OCI-LY7 (cell line): ENCODE results near the gene DUSP16. TPM values are rescaled to one million over a fixed set of nuclear protein-coding genes. Genes with fewer than 3 reads are reported as not detected.
"Not testable (repeated sequence)": the region's sequence is repeated elsewhere in the genome, so short reads cannot be mapped to it uniquely, and the experiment has no call there.

ENCODE experiments used
- BruUV-seq: library from RNA; stranded (reverse); fragments of 400-500 nt; replicated peaks from 2 replicates; lab custom pipeline; 2021; lab: Mats Ljungman, UMichigan
- CTCF ChIA-PET: fragments of 300-600 bp; sonication (Branson Sonifier 250); formaldehyde crosslinking; loops from one replicate; lab custom pipeline; 2022; ENCODE audit warnings: antibody characterized with exemption; ENCODE audit not compliant: unreplicated experiment; lab: Charles Lee
- POLR2A ChIA-PET: fragments of 300-600 bp; sonication (Branson Sonifier 250); formaldehyde crosslinking; loops from one replicate; lab custom pipeline; 2022; ENCODE audit warnings: antibody characterized with exemption; lab: Charles Lee
- DNase-seq: peaks from one replicate; pipeline ENCODE4 v3.0.0-alpha.2; 2015; ENCODE audit warnings: low spot score
- H2AFZ ChIP-seq: fragments of 200-600 bp; sonication (generic), shearing (Covaris generic); 2 replicates; pipeline ENCODE4 v1.6.1; 2014; ENCODE audit warnings: mild to moderate bottlenecking, antibody characterized with exemption, low read length, moderate library complexity
- H3K27ac ChIP-seq: fragments of 200-600 bp; sonication (generic); 2 replicates; pipeline ENCODE4 v1.5.1; 2014; ENCODE audit warnings: mixed run types, low read depth, mild to moderate bottlenecking, moderate library complexity, low read length, inconsistent platforms; ENCODE audit not compliant: poor library complexity, severe bottlenecking
- H3K36me3 ChIP-seq: fragments of 200-600 bp; sonication (generic); 2 replicates; pipeline ENCODE4 v1.6.1; 2014; ENCODE audit warnings: mild to moderate bottlenecking, antibody characterized with exemption, low read length, moderate library complexity, mixed read lengths; ENCODE audit not compliant: insufficient read depth
- H3K4me1 ChIP-seq: fragments of 200-600 bp; sonication (generic); 2 replicates; pipeline ENCODE4 v1.5.1; 2014; ENCODE audit warnings: mild to moderate bottlenecking, low read length; ENCODE audit not compliant: insufficient read depth, poor library complexity, severe bottlenecking
- H3K4me2 ChIP-seq: fragments of 200-600 bp; sonication (generic); 2 replicates; pipeline ENCODE4 v1.6.1; 2014; ENCODE audit warnings: mild to moderate bottlenecking, low read length
- H3K4me3 ChIP-seq: fragments of 200-600 bp; sonication (generic); 2 replicates; pipeline ENCODE4 v1.5.1; 2014; ENCODE audit warnings: mild to moderate bottlenecking, low read depth, low read length; ENCODE audit not compliant: poor library complexity, severe bottlenecking
- H3K79me2 ChIP-seq: fragments of 200-600 bp; sonication (generic); 2 replicates; pipeline ENCODE4 v1.6.1; 2016; ENCODE audit warnings: low read depth, mild to moderate bottlenecking, low read length, moderate library complexity, mixed read lengths; ENCODE audit not compliant: insufficient read depth
- H3K9me2 ChIP-seq: fragments of 200-600 bp; sonication (generic); 2 replicates; pipeline ENCODE4 v1.6.1; 2016; ENCODE audit warnings: mild to moderate bottlenecking, low read length, mixed read lengths; ENCODE audit not compliant: insufficient read depth
- H3K9me3 ChIP-seq: fragments of 200-600 bp; sonication (generic); 2 replicates; pipeline ENCODE4 v1.6.1; 2014; ENCODE audit warnings: mild to moderate bottlenecking, mixed run types, low read length, mixed read lengths
- H4K20me1 ChIP-seq: fragments of 200-600 bp; sonication (generic); 2 replicates; pipeline ENCODE4 v1.6.1; 2014; ENCODE audit warnings: mild to moderate bottlenecking, antibody characterized with exemption, low read length, moderate library complexity, mixed read lengths; ENCODE audit not compliant: insufficient read depth
- EZH2phosphoT487 ChIP-seq: fragments of 200-600 bp; sonication (generic); IDR thresholded peaks from 2 replicates; pipeline ENCODE4 v1.6.1; 2018; ENCODE audit warnings: low read depth, borderline replicate concordance, mild to moderate bottlenecking, mixed run types, antibody characterized with exemption, low read length, moderate library complexity, mixed read lengths
- intact Hi-C: fragments of 100-400 bp; cut with micrococcal nuclease; formaldehyde crosslinking; loops from one replicate; pipeline ENCODE4 v1.10.0; 2022; ENCODE audit not compliant: unreplicated experiment
- total RNA-seq, 2 experiments: library from RNA; depleted of rRNA in 1 of 2; stranded (reverse); fragments of >200 nt in 1 of 2; shearing (Covaris generic) in 1 of 2; gene quantifications; 2 replicates each; pipeline ENCODE4 v1.2.3, GENCODE V29; 2014 to 2022
- TF ChIP-seq, protein P1 (sequence below): fragments of 200-600 bp; sonication (generic); conservative IDR thresholded peaks from 2 replicates; pipeline ENCODE4 v1.5.1; 2014; ENCODE audit warnings: mild to moderate bottlenecking, antibody characterized with exemption, low read length, moderate library complexity, mixed read lengths

DUSP16 gene
- total RNA-seq, 2 experiments from 2014 or later: 2.8 to 11.8 TPM

DNA sequence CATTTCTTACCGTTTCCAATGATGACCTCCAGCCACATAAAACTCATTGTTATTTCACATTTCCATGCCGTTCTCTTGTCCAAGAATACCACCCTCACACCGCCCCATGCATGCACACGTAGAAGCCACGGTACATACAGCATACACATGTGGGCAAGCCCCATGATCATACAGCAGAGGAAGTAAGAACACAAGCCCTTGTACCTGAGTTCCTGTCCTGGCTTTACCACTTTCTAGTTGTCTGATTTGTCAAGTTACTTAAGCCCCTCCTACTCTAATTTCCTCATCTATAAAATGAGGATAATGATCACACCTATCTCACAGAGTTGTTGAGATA lies 59.9 kb downstream of the DUSP16 start:
- Histone ChIP-seq H2AFZ (no peak overlapping the region), H3K79me2 (no peaks in the 10 kb centered on the region), H3K4me1 (peaks cover 11% of the 10 kb centered on the region), H3K9me2 (no peaks in the 10 kb centered on the region), H3K4me2 (no peak overlapping the region), H3K4me3 (no peak overlapping the region), H3K27ac (no peak overlapping the region), H3K9me3 (no peaks in the 10 kb centered on the region), H4K20me1 (no peaks in the 10 kb centered on the region; the same call in 1 of the 2 replicates), H3K36me3 (no peaks in the 10 kb centered on the region)
- no TSS peak for BruUV-seq
- TF ChIP-seq, protein P1, sequence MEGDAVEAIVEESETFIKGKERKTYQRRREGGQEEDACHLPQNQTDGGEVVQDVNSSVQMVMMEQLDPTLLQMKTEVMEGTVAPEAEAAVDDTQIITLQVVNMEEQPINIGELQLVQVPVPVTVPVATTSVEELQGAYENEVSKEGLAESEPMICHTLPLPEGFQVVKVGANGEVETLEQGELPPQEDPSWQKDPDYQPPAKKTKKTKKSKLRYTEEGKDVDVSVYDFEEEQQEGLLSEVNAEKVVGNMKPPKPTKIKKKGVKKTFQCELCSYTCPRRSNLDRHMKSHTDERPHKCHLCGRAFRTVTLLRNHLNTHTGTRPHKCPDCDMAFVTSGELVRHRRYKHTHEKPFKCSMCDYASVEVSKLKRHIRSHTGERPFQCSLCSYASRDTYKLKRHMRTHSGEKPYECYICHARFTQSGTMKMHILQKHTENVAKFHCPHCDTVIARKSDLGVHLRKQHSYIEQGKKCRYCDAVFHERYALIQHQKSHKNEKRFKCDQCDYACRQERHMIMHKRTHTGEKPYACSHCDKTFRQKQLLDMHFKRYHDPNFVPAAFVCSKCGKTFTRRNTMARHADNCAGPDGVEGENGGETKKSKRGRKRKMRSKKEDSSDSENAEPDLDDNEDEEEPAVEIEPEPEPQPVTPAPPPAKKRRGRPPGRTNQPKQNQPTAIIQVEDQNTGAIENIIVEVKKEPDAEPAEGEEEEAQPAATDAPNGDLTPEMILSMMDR: no peak
- no peak for TF ChIP-seq EZH2phosphoT487
- ChIA-PET CTCF (no interaction called here), POLR2A (interaction anchor here (0.7 kb wide), 1 partner anchor 174 kb away, joined by 4 read pairs; no protein-coding TSS in a partner anchor)
- no peak for DNase-seq
- intact Hi-C loops: no loop called here

DNA sequence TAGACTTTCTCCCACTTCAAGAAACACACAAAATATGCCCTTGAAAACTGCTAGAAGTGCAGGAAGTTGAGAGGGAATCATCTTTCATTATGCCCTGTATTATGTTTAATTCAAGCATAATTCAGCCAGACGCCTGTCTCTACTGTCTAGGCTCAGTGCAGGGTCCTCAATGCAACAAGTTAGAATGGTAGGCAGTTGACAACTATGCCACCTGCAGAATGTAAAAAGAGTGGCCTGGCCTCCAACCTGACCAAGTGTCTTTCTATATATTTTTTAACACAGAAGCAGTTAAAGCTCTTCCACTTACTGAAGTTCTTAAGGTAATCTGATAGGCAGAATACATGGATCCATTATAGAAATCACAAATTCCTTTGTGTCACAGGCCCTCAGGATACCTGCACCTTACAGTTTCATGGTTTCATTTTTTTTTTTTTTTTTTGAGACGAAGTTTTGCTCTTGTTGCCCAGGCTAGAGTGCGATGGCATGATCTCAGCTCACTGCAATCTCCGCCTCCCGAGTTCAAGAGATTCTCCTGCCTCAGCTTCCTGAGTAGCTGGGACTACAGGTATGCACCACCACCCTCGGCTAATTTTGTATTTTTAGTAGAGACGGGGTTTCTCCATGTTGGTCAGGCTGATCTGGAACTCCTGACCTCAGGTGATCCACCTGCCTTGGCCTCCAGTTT lies 60.4 kb downstream of the DUSP16 start:
- intact Hi-C loops, CTCF ChIA-PET: not testable (repeated sequence)

DNA sequence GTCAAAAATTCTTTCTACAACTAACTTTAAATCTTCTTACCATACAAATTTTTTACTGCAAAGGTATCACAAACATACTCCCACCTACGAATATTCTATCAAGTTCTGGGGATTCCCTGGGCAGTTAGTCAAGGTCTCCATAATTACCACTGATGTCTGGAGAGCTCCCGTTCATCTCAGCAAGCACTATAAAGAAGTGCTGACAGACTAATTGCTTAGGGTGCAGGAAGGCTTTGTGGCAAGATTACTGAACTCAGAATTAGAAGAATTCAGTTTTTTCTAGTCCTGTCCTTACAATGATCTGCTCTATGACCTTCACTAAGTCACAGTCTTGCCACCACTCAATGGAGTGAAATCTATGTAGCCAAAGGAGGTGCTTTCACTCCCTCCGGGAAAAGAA lies 61.5 kb downstream of the DUSP16 start:
- H3K79me2 ChIP-seq: no peaks in the 10 kb centered on the region
- TF ChIP-seq, protein P1: no peak
- TF ChIP-seq EZH2phosphoT487: no peak
- no TSS peak for BruUV-seq
- ChIA-PET POLR2A (no interaction called here), CTCF (no interaction called here)
- no peaks in the 10 kb centered on the region for H3K36me3 ChIP-seq
- intact Hi-C loops: no loop called here
- no peak for DNase-seq
- H3K4me2 ChIP-seq: no peak overlapping the region
- H2AFZ ChIP-seq: no peak overlapping the region
- no peaks in the 10 kb centered on the region; the same call in 1 of the 2 replicates for H4K20me1 ChIP-seq
- no peak overlapping the region for H3K27ac ChIP-seq
- H3K4me1 ChIP-seq: peaks cover 6% of the 10 kb centered on the region
- H3K9me2 ChIP-seq: no peaks in the 10 kb centered on the region
- no peaks in the 10 kb centered on the region for H3K9me3 ChIP-seq
- no peak overlapping the region for H3K4me3 ChIP-seq

More for the DNA sequence above, 60.4 kb downstream of the DUSP16 start:
- not testable (repeated sequence) for H3K79me2 ChIP-seq, H3K9me3 ChIP-seq, H3K27ac ChIP-seq, H3K4me3 ChIP-seq, DNase-seq, H3K4me2 ChIP-seq, BruUV-seq, H2AFZ ChIP-seq, H4K20me1 ChIP-seq, H3K9me2 ChIP-seq, H3K36me3 ChIP-seq
- H3K4me1 ChIP-seq: peaks cover 11% of the 10 kb centered on the region
- POLR2A ChIA-PET: interaction anchor here (0.7 kb wide), 1 partner anchor 175 kb away, joined by 4 read pairs; no protein-coding TSS in a partner anchor
